ENCODE data around the gene STXBP4.

DNA sequence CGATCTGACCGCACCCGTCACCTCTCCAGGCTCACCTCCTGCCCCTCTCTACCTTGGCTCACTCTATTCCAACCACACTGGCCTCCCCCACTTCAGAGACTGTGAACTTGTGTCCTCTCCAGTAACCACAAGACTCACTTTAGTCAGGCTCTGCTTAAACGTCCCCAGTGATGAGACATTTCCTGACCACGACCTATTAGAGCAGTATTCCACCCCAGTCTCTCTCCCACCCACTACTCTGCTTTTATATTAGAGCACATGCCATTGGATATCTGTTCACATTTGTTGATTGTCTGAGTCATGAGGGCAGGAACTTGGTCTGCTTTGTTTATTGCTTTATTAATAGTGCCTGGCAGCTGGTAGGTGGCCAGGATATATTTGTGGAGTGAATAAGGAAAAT, 20.2 kb upstream of the STXBP4 start:
- no peak for TF ChIP-seq POLR2A (IDR thresholded peaks at IDR 0.05)
- TF ChIP-seq, protein P1, sequence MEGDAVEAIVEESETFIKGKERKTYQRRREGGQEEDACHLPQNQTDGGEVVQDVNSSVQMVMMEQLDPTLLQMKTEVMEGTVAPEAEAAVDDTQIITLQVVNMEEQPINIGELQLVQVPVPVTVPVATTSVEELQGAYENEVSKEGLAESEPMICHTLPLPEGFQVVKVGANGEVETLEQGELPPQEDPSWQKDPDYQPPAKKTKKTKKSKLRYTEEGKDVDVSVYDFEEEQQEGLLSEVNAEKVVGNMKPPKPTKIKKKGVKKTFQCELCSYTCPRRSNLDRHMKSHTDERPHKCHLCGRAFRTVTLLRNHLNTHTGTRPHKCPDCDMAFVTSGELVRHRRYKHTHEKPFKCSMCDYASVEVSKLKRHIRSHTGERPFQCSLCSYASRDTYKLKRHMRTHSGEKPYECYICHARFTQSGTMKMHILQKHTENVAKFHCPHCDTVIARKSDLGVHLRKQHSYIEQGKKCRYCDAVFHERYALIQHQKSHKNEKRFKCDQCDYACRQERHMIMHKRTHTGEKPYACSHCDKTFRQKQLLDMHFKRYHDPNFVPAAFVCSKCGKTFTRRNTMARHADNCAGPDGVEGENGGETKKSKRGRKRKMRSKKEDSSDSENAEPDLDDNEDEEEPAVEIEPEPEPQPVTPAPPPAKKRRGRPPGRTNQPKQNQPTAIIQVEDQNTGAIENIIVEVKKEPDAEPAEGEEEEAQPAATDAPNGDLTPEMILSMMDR (IDR thresholded peaks at IDR 0.05), result no peak
- TF ChIP-seq EP300 (IDR thresholded peaks at IDR 0.05), result no peak
- TF ChIP-seq POLR2AphosphoS5 (IDR thresholded peaks at IDR 0.05), result no peak
